Type B pancreatic cell (in vitro differentiated cells): ENCODE data around the gene APCDD1L. TPM values are rescaled to one million over a fixed set of nuclear protein-coding genes. Genes with fewer than 3 reads are reported as not detected.

Source experiments
- DNase-seq: peaks from one replicate; pipeline ENCODE4 v3.0.0; 2021; ENCODE audit warnings: mixed read lengths; ENCODE audit not compliant: unreplicated experiment; ENCODE audit errors: extremely low spot score
- H3K27ac Mint-ChIP-seq: 2 replicates; pipeline ENCODE4 v1.8.0; 2021; ENCODE audit warnings: mild to moderate bottlenecking, mixed read lengths
- H3K27me3 Mint-ChIP-seq: 2 replicates; pipeline ENCODE4 v1.8.0; 2021; ENCODE audit warnings: mixed read lengths
- H3K36me3 Mint-ChIP-seq: 2 replicates; pipeline ENCODE4 v1.8.0; 2021; ENCODE audit warnings: mixed read lengths
- H3K4me1 Mint-ChIP-seq: one replicate; pipeline ENCODE4 v1.8.0; 2021; ENCODE audit warnings: mixed read lengths; ENCODE audit not compliant: unreplicated experiment
- H3K4me3 Mint-ChIP-seq: 2 replicates; pipeline ENCODE4 v1.8.0; 2021; ENCODE audit warnings: mild to moderate bottlenecking, mixed read lengths
- H3K9me3 Mint-ChIP-seq: 2 replicates; pipeline ENCODE4 v1.8.0; 2021; ENCODE audit warnings: mixed read lengths
- CTCF ChIP-seq: fragments of 200-600 bp; sonication (generic); conservative IDR thresholded peaks from 2 replicates; pipeline ENCODE4 v1.5.0; 2021; ENCODE audit warnings: antibody characterized with exemption, mild to moderate bottlenecking
- total RNA-seq: library from RNA; stranded (reverse); gene quantifications from 2 replicates; pipeline ENCODE4 v1.2.1, GENCODE V29; 2021; ENCODE audit warnings: low replicate concordance

The APCDD1L gene
- total RNA-seq, 1 donor from 2014 or later, result 0.53 TPM

- Mint-ChIP-seq H3K27ac (no peak overlapping the region), H3K36me3 (no peaks in the 10 kb centered on the region), H3K9me3 (no peaks in the 10 kb centered on the region), H3K4me1 (peaks cover 55% of the 10 kb centered on the region), H3K27me3 (peaks cover 52% of the 10 kb centered on the region), H3K4me3 (no peak overlapping the region)
- DNase-seq, result peak; percentile 31
- no peak for TF ChIP-seq CTCF
Measured at GRCh38 chr20:58551631-58552030, 36.4 kb upstream of the APCDD1L start.

- peak; percentile 42 for DNase-seq
- H3K36me3 Mint-ChIP-seq, result no peaks in the 10 kb centered on the region
- H3K27ac Mint-ChIP-seq, result no peak overlapping the region
- peaks cover 59% of the 10 kb centered on the region for H3K4me1 Mint-ChIP-seq
- TF ChIP-seq CTCF, result no peak
- H3K27me3 Mint-ChIP-seq, result peaks cover 47% of the 10 kb centered on the region
- no peak overlapping the region for H3K4me3 Mint-ChIP-seq
- no peaks in the 10 kb centered on the region for H3K9me3 Mint-ChIP-seq
Measured at GRCh38 chr20:58550275-58551059, 35.3 kb upstream of the APCDD1L start.

GRCh38 chr20:58549231-58550209 lies 34.3 kb upstream of the APCDD1L start:
- H3K9me3 Mint-ChIP-seq, result no peaks in the 10 kb centered on the region
- H3K4me1 Mint-ChIP-seq, result peaks cover 59% of the 10 kb centered on the region
- H3K27ac Mint-ChIP-seq, result no peak overlapping the region
- TF ChIP-seq CTCF, result no peak
- H3K27me3 Mint-ChIP-seq, result peaks cover 47% of the 10 kb centered on the region
- no peaks in the 10 kb centered on the region for H3K36me3 Mint-ChIP-seq
- no peak overlapping the region for H3K4me3 Mint-ChIP-seq
- peak; percentile 10 for DNase-seq

- H3K4me1 Mint-ChIP-seq, result peaks cover 53% of the 10 kb centered on the region
- TF ChIP-seq CTCF, result no peak
- peak overlapping the region; percentile 62 for H3K4me3 Mint-ChIP-seq
- H3K36me3 Mint-ChIP-seq, result no peaks in the 10 kb centered on the region
- H3K9me3 Mint-ChIP-seq, result no peaks in the 10 kb centered on the region
- H3K27me3 Mint-ChIP-seq, result peaks cover 35% of the 10 kb centered on the region
- peak; percentile 27 for DNase-seq
- H3K27ac Mint-ChIP-seq, result no peak overlapping the region
Measured at GRCh38 chr20:58547623-58548475, 32.6 kb upstream of the APCDD1L start.
